Spleen (tissue), 7 donors: ENCODE data around the gene SLC13A3.

Experiments used
- POLR2A ChIP-seq, 3 donors: fragments of 450-650 bp; IDR thresholded peaks; one replicate each; pipeline ENCODE4 v1.5.1; 2017; ENCODE audit warnings: antibody characterized with exemption in 3 of 3, mild to moderate bottlenecking in 1 of 3
- POLR2AphosphoS5 ChIP-seq, 3 donors: sonication (generic); formaldehyde crosslinking; IDR thresholded peaks; one replicate each; pipeline ENCODE4 v1.5.1; 2017; ENCODE audit warnings: antibody characterized with exemption in 3 of 3
- TF ChIP-seq, protein P1 (sequence below), 11 experiments: fragments of 200-600 bp in 7 of 11; fragments of 450-650 bp in 4 of 11; sonication (generic) in 4 of 11; IDR thresholded peaks in 8 of 11; conservative IDR thresholded peaks in 3 of 11; 1 replicate in 7 of 11; 2 replicates in 4 of 11; pipeline versions ENCODE4 v1.4.0 to v1.8.0; 2016 to 2021; ENCODE audit warnings: antibody characterized with exemption in 11 of 11, inconsistent platforms in 4 of 11, mild to moderate bottlenecking in 1 of 11
- donor health status: DM: no; HTN: no; CAD: no; lungs with moderate emphysema.
- donor health status: DM: no; HTN: no; CAD: no.
- donor health status: DM: no; HTN: no; CAD: no.

DNA sequence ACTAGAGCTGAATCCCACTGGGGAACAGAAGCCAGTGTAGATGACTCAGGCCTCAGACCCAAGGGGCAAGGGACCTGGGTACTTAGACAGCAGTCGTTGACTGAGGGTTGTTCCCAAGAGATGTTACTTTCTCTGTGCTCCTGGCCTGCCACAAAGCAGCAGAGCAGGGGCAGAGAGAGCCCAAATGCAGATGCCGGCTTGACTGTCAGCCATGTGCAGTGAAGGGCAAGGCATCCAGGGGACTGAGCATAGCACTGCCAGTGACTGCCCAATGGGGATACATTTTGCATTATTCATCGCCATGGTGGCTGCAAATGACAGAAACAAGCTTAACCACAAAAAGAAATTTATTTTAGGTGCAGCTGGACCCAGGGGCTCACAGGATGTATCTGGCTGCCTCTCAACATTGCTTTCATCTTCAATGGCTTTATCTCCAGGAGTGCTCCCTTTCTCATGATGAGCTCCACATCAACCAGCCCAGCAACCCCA lies 45.6 kb upstream of the SLC13A3 start:
- TF ChIP-seq, protein P1, sequence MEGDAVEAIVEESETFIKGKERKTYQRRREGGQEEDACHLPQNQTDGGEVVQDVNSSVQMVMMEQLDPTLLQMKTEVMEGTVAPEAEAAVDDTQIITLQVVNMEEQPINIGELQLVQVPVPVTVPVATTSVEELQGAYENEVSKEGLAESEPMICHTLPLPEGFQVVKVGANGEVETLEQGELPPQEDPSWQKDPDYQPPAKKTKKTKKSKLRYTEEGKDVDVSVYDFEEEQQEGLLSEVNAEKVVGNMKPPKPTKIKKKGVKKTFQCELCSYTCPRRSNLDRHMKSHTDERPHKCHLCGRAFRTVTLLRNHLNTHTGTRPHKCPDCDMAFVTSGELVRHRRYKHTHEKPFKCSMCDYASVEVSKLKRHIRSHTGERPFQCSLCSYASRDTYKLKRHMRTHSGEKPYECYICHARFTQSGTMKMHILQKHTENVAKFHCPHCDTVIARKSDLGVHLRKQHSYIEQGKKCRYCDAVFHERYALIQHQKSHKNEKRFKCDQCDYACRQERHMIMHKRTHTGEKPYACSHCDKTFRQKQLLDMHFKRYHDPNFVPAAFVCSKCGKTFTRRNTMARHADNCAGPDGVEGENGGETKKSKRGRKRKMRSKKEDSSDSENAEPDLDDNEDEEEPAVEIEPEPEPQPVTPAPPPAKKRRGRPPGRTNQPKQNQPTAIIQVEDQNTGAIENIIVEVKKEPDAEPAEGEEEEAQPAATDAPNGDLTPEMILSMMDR (IDR thresholded peaks at IDR 0.05 in 8 of 11, conservative IDR thresholded peaks at IDR 0.05 in 3 of 11), result no peak
- TF ChIP-seq POLR2A (IDR thresholded peaks at IDR 0.05) (no peak), POLR2AphosphoS5 (IDR thresholded peaks at IDR 0.05) (no peak)
